GM21723 (cell line): ENCODE results near the gene MPG.
"Not testable (repeated sequence)": the region's sequence is repeated elsewhere in the genome, so short reads cannot be mapped to it uniquely, and the experiment has no call there.

Source experiments
- ATAC-seq: cut with Tn5 transposase; IDR thresholded peaks from one replicate; pipeline ENCODE4 v1.9.1; 2021; ENCODE audit warnings: mild to moderate bottlenecking, moderate library complexity; ENCODE audit not compliant: unreplicated experiment

Gene MPG

DNA sequence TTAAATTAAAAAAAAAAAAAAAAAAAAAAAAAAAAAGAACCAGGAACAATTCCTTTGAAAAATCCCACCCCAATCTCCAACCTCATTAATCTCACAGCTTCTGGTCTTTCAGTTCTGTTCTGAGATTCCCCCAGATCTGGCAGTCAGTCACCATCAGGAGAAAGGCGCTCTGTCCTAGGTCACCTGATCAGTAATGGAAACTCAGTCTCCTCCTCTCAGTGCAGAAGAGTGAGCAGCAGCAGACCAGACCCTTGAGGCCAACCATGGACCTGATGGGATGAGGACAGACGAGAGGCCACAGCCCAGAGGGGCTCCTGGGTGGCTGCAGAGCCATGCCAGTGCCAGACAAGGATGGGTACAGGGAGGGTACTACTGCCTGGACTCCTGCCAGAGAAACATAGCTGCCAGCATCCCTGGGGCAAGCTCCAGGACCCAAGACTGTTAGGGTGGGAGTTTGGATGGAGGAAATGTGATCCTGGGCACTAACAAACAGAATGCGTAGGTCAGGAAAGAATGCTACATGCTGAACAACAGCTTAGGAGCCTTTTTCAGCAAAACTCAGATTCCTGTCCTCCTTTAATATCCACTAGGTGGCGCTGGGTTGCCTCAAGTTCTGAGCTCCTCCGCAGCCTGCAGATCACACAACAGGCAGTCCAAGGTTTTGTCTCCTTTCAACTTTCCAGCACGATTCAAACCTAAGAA is 28.7 kb downstream of the MPG start:
- no peak for ATAC-seq

DNA sequence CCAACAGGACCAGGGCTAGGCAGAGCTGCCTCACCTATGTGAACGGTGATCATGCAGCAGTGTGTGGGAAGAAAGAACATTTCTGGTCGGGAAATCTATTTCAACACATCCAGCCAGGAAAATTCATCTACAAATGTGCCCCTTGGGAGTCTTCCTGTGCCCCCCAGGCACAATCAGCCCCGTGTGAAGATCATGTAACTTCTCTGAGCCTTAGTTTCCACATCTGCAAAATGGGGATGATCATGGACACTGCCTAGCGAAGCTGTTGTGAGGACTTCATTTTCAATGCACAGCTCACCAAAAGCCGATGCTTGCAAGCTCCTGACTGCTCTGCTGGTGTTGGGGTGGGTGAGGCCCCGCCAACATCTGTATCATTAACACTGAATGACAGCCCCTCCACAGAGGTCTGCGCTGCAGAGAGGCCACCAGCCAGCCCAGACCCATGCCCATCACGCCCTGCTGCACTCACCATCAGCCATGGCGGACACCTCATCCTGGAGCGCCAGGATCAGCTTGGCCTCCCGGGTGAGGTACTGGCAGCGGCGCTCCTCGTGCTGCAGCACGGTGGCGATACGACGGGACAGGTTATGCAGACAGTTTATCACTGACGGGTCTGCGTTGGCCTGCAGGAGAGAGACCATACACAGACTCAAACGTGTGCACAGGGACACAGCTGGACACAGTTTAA is 34.3 kb downstream of the MPG start:
- no peak for ATAC-seq

DNA sequence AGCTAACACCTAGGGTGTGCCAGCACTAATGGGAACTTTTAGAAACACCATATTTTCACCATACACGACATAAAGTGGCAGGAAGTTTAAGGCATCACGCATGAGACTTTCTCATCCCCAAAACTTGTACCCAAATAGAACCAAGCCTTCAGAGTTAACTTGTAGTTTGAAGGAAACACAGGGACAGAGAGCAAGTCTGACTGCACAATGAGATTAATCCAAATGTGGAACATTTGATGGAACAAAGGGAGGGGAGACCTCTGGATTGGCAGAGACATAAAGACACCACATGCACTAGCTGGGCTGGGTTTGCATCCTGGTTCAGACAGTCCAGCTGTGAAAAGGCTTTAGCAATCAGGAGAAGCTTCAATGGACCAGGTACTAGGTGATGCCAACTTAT is 36.3 kb downstream of the MPG start:
- no peak for ATAC-seq

DNA sequence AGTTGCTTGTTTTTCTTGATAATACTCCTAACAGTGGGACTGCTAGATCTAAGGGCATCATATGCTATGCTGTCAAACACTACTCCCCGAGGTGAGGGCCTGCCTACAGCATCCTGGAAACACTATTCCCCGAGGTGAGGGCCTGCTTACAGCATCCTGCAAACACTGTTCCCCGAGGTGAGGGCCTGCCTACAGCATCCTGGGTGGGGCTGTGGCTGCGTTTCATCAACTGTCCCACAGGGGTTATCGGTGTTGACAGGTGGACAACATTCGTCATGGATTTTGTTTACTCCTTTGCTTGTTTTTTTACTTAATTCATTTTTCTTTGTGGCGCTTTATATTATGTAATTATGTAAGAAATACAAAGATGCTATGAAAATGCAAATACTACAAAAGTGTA is 38.0 kb downstream of the MPG start:
- no peak for ATAC-seq

DNA sequence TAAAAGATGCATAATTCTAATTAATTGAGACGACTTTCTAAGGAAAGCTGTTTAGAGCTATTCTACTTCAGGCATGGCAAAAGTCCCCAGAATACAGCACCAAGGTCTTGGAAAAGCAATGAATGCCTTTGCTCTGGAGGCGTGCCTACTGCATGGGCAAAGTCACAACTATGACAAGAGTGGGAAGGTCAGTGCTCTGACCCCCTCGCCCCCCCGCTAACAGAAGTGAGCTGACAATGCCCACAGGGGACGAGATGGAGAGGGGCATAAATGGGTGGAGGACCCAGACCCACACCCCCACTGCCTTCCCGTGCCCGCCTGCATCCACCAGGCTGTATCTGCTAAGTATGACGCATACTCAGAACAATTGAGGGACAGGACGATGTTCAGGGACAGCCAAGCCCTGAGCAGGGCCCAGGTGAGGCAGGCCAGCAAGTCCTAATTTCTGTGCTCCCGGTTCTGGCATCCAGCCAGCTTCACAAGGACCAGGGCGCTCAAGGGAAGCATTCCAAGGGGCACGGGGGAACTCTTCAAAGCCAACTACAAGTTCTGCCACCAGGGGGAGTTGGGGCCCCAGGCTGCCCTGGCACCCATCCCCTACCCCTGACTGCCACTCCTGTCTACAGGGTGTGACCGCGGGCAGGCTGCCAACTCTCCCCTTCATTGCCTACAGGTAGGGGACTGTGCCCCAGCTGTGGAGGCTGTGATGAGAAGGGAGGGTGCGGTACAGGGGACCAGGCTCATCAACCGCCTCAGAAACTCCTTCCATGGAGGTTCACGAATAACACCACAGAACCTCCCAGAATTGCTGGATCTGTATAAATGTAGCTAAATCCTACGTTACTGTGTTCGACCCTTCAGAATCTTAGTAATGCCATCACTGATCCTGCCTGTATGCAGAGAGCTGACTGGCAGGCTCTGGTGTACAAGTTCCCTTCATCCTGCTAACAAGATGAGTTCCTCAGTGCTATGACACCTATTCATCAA is 39.6 kb downstream of the MPG start:
- ATAC-seq = no peak

DNA sequence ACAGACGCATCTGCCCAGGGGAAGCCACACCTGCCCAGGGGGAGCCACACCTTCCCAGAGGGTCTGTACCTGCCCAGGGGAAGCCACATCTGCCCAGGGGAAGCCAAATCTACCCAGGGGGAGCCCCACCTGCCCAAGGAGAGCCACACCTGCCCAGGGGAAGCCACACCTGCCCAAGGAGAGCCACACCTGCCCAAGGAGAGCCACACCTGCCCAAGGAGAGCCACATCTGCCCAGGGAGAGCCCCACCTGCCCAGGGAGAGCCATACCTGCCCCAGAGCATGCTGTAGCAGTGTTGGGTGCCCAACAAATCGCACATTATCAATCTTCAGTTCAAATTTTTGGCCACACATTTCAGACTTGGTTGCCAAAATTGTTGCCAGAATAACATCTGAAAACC is 40.8 kb downstream of the MPG start:
- ATAC-seq = no peak

DNA sequence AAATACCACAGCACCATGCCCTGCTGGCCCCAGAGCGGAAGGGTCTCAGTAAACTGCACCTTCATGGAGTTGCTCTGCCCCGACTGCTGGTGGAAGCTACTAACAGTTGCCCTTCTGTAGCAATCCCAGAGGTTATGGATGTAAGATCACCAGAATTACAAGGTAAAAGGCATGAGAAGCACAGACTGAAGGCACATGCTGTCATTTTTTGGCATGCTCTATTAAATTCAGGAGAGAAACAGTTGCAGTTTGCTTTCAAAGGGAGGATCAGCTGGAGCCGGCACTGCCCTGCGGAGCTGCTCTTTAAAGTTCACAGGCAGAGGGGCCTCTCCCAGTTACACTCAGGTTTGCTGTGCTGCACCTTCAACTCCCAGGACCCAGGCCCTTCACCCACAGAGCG is 41.3 kb downstream of the MPG start:
- ATAC-seq = no peak

DNA sequence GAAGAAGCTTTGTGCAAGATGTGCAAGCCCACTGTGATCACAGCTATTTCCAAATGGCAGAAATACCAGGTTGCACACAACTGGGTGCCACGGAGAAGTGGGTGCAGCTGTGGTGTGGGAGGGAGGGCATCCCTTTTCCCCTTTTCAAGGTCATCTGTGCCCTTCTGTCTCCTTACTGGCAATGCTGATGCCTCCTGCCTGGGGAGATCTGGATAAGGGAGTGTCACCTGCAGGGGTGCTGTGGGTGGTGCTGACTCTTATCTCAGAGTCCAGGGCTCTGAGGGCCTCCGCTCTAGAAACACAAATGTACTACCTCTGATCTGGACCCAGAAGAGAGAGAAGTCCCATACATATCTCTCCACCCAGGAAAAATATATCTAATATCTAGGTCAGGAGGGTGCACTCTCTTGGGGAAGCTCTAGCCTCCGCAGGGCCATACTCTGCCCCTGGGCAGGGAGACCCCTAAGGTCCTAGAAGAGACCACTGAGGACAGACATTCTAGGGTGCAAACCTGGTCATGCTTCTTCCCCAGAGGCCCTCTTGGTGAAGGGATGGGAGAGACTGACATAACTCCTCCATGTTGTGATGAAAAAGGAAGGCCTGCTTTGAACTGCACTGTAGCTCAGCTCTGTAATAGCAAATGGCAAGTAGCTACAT is 41.9 kb downstream of the MPG start:
- no peak for ATAC-seq

DNA sequence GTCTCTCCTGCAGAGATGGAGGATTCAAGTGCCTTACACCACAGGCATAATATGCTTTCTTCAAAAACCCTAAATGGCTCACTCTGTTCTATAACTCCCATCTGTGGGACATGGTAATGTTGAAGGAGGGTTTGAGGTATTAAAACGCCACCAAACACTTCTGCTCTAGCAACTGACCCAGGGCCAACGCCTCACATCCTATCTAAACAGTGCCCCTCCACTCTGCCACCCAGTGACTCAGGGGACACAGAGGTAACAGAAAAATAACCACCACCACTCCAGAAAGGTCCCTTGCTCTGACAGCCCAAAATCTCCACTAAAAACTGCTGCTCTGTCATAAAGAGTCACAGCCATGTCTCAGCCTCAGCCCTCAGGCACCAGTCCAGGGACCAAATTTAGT is 42.7 kb downstream of the MPG start:
- no peak for ATAC-seq

DNA sequence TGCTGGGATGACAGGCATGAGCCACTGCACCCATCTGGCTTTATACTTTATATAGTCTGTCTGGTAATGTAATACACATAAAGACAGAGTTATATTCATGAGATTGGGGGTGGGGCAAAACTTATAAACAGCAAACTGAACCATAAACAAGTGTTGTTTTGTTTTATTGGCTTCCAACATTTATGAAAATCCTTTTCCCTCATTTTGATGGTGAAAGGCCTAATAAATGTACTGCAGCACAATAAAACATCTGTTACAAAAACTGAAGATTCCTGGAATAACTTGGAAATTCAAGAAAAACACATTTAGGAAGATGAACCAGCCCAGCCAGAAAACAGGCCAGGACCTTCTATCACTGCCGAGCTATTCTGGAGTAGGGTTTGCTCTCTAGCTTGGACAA is 44.3 kb downstream of the MPG start:
- no peak for ATAC-seq

DNA sequence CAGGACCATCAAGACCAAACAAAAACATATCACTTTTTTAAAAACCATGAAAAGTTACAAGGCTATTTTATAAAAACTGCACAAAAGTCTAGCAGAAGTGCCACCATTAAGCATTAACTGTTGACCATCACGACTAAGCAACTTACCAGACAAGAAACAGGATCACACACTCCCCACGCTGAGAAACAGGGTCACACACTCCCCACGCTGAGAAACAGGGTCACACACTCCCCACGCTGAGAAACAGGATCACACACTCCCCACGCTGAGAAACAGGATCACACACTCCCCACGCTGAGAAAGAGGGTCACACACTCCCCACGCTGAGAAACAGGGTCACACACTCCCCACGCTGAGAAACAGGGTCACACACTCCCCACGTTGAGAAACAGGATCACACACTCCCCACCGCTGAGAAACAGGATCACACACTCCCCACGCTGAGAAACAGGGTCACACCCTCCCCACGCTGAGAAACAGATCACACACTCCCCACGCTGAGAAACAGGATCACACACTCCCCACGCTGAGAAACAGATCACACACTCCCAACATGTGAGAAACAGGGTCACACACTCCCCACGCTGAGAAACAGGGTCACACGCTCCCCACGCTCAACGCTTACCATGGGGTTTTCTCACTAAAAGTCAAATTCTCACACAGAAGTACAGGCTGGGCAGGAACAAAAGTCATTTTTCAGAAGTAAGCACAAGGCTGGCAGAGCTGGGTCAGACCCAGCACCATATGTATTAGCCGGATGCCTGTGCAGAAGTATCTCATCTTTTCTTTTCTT is 45.7 kb downstream of the MPG start:
- ATAC-seq = not testable (repeated sequence)

DNA sequence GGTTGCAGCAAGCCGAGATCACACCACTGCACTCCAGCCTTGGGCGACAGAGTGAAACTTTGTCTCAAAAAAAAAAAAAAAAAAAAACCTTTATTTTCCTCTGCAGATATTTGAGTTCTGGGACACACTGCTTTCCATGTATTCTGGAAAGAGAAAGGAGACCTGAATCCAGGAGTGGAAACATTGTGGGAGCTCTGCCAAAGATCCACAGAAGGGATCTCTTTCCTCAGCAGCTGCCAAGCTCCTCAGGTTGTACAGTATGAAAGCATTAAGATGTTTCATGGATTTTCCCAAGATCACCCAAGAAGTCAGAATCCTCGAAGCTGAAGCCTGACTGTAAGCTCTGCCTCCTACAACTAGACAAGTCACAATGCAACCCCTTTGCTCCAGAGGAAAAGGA is 47.0 kb downstream of the MPG start:
- no peak for ATAC-seq

DNA sequence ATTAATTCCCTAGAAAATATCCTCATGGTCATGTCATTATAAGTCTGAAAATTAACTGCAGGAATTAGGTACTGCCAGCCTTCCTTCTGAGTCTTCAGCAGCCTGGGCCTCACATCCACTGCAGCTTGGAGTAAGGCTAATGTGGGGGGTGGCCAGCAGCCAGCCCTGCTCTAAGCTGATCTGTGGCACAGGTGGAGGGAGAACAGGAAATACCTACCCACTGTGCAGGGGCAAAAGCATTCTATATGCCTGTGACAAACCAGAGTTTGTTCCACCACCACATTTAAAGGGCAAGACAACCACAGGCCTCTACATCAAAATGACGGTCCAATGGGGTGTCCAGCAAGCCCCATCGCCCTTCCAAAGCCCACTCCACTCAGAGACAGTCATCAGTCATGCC is 51.0 kb downstream of the MPG start:
- no peak for ATAC-seq

DNA sequence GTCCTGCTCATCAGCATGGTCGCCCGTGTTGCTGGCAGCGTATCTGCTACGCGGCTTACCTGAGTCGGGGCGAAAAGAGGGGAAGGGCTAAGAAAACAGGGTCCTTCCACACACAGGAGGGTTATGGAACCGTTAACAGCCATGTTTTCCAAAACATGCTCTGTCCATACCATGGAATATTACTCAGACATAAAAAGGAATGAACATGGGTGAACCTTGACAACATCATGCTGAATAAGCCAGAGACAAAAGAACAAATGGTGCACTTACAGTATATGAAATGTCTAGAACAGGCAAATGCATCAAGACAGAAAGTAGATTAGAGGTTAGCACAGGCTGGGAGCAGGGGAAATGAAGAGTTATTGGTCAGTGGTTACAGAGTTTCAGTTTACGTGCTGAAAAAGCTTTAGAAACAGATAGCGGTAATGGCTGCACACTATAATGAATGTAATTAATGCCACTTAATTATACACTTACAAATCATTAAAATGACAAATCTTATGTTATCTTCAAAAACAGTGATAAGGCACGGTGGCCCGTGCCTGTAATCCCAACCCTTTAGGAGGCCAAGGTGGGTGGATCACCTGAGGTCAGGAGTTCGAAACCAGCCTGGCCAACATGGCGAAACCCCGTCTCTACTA is 52.6 kb downstream of the MPG start:
- ATAC-seq = no peak

DNA sequence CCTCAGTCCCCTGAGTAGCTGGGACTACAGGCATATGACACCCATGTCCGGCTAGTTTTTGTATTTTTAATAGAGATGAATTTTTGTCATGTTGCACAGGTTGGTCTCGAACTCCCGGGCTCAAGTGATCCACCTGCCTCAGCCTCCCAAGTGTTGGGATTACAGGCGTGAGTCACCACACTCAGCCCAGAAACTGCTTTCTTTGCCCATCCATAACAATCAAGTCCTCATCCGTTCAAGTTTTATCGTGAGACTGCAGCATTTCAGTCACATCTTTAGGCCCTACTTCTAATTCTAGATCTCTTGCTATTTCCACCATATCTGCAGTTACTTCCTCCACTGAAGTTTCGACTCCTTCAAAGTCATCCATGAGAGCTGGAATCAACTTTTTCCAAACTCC is 54.1 kb downstream of the MPG start:
- no peak for ATAC-seq

DNA sequence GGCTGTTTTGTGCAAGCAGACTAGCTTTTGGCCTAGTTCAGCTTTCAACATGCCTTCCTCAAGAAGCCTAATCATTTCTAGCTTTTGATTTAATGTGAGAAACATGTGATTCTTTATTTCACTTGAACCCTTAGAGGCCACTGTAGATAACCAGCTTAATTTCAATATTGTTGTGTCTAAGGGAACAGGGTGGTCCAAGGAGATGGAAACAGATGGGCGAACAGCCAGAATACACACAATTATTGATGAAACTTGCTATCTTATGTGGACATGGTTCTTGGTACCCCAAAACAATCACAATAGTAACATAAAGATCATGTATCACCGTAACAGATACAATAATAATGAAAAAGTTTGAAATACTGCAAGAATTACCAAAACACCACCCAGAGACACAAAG is 55.7 kb downstream of the MPG start:
- no peak for ATAC-seq
